Neural progenitor cell (in vitro differentiated cells): ENCODE measurements around the gene DMRTC2.

ENCODE experiments used
- EZH2 ChIP-seq: fragments of 200-600 bp; sonication (generic); IDR thresholded peaks from 2 replicates; pipeline ENCODE4 v1.6.1; 2017; ENCODE audit warnings: antibody characterized with exemption, mild to moderate bottlenecking, moderate library complexity
- EZH2phosphoT487 ChIP-seq: fragments of 200-600 bp; sonication (generic); IDR thresholded peaks from 2 replicates; pipeline ENCODE4 v1.6.1; 2017; ENCODE audit warnings: antibody characterized with exemption
- TF ChIP-seq, protein P1 (sequence below): fragments of 200-600 bp; sonication (generic); IDR thresholded peaks from 2 replicates; pipeline ENCODE4 v1.5.1; 2017; ENCODE audit warnings: antibody characterized with exemption, mild to moderate bottlenecking

DNA sequence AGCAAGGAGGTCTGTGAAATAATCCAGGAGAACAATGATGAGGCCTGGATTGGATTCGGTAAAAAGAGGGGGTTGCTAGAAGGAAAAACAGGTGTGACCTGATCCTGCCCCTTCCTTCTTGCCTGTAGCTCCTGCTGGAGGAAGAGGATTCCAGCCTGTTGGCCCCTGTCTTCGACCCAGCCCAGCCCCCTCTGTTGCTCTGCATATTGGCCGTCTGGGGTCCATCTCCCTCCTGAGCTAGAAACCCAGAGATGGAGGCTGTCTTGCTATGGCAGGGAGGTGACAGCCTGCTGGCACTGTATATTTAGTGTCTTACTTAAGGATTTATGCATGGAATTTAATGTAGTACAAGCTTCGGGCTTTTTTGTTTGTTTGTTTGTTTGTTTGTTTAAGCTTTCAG, 6.6 kb downstream of the DMRTC2 start:
- TF ChIP-seq, protein P1, sequence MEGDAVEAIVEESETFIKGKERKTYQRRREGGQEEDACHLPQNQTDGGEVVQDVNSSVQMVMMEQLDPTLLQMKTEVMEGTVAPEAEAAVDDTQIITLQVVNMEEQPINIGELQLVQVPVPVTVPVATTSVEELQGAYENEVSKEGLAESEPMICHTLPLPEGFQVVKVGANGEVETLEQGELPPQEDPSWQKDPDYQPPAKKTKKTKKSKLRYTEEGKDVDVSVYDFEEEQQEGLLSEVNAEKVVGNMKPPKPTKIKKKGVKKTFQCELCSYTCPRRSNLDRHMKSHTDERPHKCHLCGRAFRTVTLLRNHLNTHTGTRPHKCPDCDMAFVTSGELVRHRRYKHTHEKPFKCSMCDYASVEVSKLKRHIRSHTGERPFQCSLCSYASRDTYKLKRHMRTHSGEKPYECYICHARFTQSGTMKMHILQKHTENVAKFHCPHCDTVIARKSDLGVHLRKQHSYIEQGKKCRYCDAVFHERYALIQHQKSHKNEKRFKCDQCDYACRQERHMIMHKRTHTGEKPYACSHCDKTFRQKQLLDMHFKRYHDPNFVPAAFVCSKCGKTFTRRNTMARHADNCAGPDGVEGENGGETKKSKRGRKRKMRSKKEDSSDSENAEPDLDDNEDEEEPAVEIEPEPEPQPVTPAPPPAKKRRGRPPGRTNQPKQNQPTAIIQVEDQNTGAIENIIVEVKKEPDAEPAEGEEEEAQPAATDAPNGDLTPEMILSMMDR: no peak
- TF ChIP-seq EZH2: no peak
- no peak for TF ChIP-seq EZH2phosphoT487
